ENCODE data around the gene SPRY2.

SPRY2 gene

DNA sequence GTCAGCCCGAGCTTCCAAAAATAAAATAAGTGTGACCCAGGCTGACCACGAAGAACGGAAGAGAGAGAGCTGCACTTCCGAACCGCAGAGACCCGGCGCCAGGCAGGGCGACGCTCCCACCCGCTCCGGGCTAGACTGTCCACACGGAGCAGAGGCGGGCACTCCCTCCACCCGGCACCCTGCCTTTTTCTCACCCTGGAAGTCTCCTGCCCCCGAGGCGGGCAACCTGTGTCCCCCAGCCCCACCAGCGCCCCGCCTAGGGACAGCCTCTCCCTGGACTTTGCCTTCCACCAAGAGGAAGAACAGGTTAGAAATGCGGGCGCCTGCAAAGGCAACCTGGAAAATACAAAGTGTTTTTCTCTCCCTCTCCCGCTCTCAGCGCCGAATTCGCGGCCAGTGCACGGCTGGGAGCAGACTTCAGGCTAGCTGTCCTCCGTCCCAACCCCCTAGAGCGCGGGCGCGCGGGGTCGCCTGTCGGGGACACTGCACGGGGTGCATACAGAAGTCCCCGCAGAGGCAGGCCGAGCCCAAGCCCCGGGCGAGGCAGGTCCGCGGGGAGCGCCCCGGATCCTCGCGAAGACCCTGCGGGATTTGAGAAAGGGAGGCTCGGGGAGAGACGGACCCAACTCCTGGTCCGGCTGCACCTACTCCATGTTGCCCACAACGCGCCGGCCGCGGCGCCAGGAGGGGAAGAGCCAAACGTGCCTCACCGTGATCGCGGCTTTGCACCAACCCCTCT, 845 bp downstream of the SPRY2 start:
- peaks cover 11% of the 10 kb centered on the region; the same call in 1 of the 2 replicates for H3K36me3 ChIP-seq (ENCODE audit: insufficient read depth, low read length)
- peaks cover 45% of the 10 kb centered on the region for H3K4me1 ChIP-seq (ENCODE audit: insufficient read depth, low read length, poor library complexity, severe bottlenecking)
- peak overlapping the region; percentile 68 for H2AFZ ChIP-seq (ENCODE audit: low read length)
- TF ChIP-seq EZH2phosphoT487 (IDR thresholded peaks at IDR 0.05; ENCODE audit: borderline replicate concordance), result no peak
- TF ChIP-seq, protein P1, sequence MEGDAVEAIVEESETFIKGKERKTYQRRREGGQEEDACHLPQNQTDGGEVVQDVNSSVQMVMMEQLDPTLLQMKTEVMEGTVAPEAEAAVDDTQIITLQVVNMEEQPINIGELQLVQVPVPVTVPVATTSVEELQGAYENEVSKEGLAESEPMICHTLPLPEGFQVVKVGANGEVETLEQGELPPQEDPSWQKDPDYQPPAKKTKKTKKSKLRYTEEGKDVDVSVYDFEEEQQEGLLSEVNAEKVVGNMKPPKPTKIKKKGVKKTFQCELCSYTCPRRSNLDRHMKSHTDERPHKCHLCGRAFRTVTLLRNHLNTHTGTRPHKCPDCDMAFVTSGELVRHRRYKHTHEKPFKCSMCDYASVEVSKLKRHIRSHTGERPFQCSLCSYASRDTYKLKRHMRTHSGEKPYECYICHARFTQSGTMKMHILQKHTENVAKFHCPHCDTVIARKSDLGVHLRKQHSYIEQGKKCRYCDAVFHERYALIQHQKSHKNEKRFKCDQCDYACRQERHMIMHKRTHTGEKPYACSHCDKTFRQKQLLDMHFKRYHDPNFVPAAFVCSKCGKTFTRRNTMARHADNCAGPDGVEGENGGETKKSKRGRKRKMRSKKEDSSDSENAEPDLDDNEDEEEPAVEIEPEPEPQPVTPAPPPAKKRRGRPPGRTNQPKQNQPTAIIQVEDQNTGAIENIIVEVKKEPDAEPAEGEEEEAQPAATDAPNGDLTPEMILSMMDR (conservative IDR thresholded peaks at IDR 0.05; ENCODE audit: low read length), result no peak
- peak overlapping the region; percentile 83 for H3K4me2 ChIP-seq (ENCODE audit: low read depth, low read length, poor library complexity, severe bottlenecking)
- peak overlapping the region; percentile 90 for H3K4me3 ChIP-seq (ENCODE audit: low read length, poor library complexity, severe bottlenecking)
- H4K20me1 ChIP-seq (ENCODE audit: insufficient read depth, low read length, poor library complexity, severe bottlenecking), result peaks cover 44% of the 10 kb centered on the region
- no peaks in the 10 kb centered on the region for H3K27me3 ChIP-seq (ENCODE audit: insufficient read depth, low read length, poor library complexity, severe bottlenecking)
- H3K79me2 ChIP-seq (ENCODE audit: insufficient read depth, low read length), result peaks cover 55% of the 10 kb centered on the region
- no peaks in the 10 kb centered on the region for H3F3A ChIP-seq (ENCODE audit: low read depth)
- no peaks in the 10 kb centered on the region for H3K9me3 ChIP-seq (ENCODE audit: insufficient read depth, low read depth, low read length)
- peak overlapping the region; percentile 88 for H3K9ac ChIP-seq (ENCODE audit: low read depth, low read length, poor library complexity, severe bottlenecking)
- H3K9me2 ChIP-seq (replicated peaks; ENCODE audit: low read depth, low read length), result no peaks in the 10 kb centered on the region

GRCh38 chr13:80339563-80339911, 1.4 kb downstream of the SPRY2 start:
- Histone ChIP-seq H3F3A (ENCODE audit: low read depth) (no peaks in the 10 kb centered on the region), H3K9me3 (ENCODE audit: insufficient read depth, low read depth, low read length) (no peaks in the 10 kb centered on the region), H3K4me2 (ENCODE audit: low read depth, low read length, poor library complexity, severe bottlenecking) (peak overlapping the region; percentile 83), H3K4me3 (ENCODE audit: low read length, poor library complexity, severe bottlenecking) (peak overlapping the region; percentile 90), H3K9ac (ENCODE audit: low read depth, low read length, poor library complexity, severe bottlenecking) (peak overlapping the region; percentile 88), H4K20me1 (ENCODE audit: insufficient read depth, low read length, poor library complexity, severe bottlenecking) (peaks cover 44% of the 10 kb centered on the region), H3K9me2 (replicated peaks; ENCODE audit: low read depth, low read length) (no peaks in the 10 kb centered on the region), H3K36me3 (ENCODE audit: insufficient read depth, low read length) (peaks cover 11% of the 10 kb centered on the region; the same call in 1 of the 2 replicates), H3K4me1 (ENCODE audit: insufficient read depth, low read length, poor library complexity, severe bottlenecking) (peaks cover 49% of the 10 kb centered on the region), H2AFZ (ENCODE audit: low read length) (peak overlapping the region; percentile 68), H3K79me2 (ENCODE audit: insufficient read depth, low read length) (peaks cover 58% of the 10 kb centered on the region), H3K27me3 (ENCODE audit: insufficient read depth, low read length, poor library complexity, severe bottlenecking) (no peaks in the 10 kb centered on the region)
- TF ChIP-seq, protein P1 (conservative IDR thresholded peaks at IDR 0.05; ENCODE audit: low read length), result no peak
- no peak for TF ChIP-seq EZH2phosphoT487 (IDR thresholded peaks at IDR 0.05; ENCODE audit: borderline replicate concordance)

- Histone ChIP-seq H3K9ac (ENCODE audit: low read depth, low read length, poor library complexity, severe bottlenecking) (peak overlapping the region; percentile 88), H3K9me2 (replicated peaks; ENCODE audit: low read depth, low read length) (no peaks in the 10 kb centered on the region), H3K4me2 (ENCODE audit: low read depth, low read length, poor library complexity, severe bottlenecking) (peak overlapping the region; percentile 83), H3F3A (ENCODE audit: low read depth) (no peaks in the 10 kb centered on the region), H3K4me3 (ENCODE audit: low read length, poor library complexity, severe bottlenecking) (peak overlapping the region; percentile 90), H2AFZ (ENCODE audit: low read length) (peak overlapping the region; percentile 68; the same call in 1 of the 2 replicates), H3K4me1 (ENCODE audit: insufficient read depth, low read length, poor library complexity, severe bottlenecking) (peaks cover 49% of the 10 kb centered on the region), H3K27me3 (ENCODE audit: insufficient read depth, low read length, poor library complexity, severe bottlenecking) (no peaks in the 10 kb centered on the region), H3K36me3 (ENCODE audit: insufficient read depth, low read length) (peaks cover 11% of the 10 kb centered on the region; the same call in 1 of the 2 replicates), H3K9me3 (ENCODE audit: insufficient read depth, low read depth, low read length) (no peaks in the 10 kb centered on the region), H3K79me2 (ENCODE audit: insufficient read depth, low read length) (peaks cover 63% of the 10 kb centered on the region), H4K20me1 (ENCODE audit: insufficient read depth, low read length, poor library complexity, severe bottlenecking) (peaks cover 47% of the 10 kb centered on the region)
- no peak for TF ChIP-seq EZH2phosphoT487 (IDR thresholded peaks at IDR 0.05; ENCODE audit: borderline replicate concordance)
- TF ChIP-seq, protein P1 (conservative IDR thresholded peaks at IDR 0.05; ENCODE audit: low read length), result peak; percentile 31
Measured at GRCh38 chr13:80338781-80339562, 2.0 kb downstream of the SPRY2 start.

All from Loucy (cell line).